Measurements from ENCODE around the gene DENND4A.
"Not testable (repeated sequence)": the region's sequence is repeated elsewhere in the genome, so short reads cannot be mapped to it uniquely, and the experiment has no call there.

The DENND4A gene

GRCh38 chr15:65818927-65819562 is 27.0 kb upstream of the DENND4A start:
- no peak for DNase-seq

GRCh38 chr15:65816441-65816840 is 24.3 kb upstream of the DENND4A start:
- DNase-seq: no peak

- DNase-seq: not testable (repeated sequence)
Observed at GRCh38 chr15:65816008-65816407, 23.9 kb upstream of the DENND4A start.

- DNase-seq: not testable (repeated sequence)
Observed at GRCh38 chr15:65814271-65814670, 22.2 kb upstream of the DENND4A start.

- no peak for DNase-seq
Observed at GRCh38 chr15:65812916-65813315, 20.8 kb upstream of the DENND4A start.

GRCh38 chr15:65812467-65812866 is 20.4 kb upstream of the DENND4A start:
- no peak for DNase-seq

GRCh38 chr15:65811835-65812234 is 19.7 kb upstream of the DENND4A start:
- DNase-seq: no peak

- not testable (repeated sequence) for DNase-seq
Observed at GRCh38 chr15:65811011-65811733, 19.1 kb upstream of the DENND4A start.

DNA sequence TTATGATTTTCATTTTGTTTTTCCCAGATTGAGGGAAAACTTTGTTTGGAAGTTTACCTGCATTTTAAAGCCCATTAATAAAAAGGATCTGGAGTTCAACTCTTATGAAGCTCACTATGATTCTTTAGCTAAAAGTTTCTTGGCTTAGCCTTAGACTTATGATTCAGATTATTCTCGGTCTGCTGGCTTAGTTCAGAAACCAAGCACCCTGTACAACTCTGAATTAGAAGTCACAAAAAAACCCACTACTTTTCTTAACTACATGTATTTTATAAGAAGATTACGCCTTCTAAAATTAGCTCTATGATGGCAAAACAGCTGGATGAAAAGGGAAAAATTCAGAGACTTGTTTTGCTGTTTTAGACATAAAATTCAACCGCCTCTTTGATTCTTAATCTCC is 14.3 kb upstream of the DENND4A start:
- no peak for DNase-seq

GRCh38 chr15:65805019-65805745 is 13.1 kb upstream of the DENND4A start:
- DNase-seq: no peak

DNA sequence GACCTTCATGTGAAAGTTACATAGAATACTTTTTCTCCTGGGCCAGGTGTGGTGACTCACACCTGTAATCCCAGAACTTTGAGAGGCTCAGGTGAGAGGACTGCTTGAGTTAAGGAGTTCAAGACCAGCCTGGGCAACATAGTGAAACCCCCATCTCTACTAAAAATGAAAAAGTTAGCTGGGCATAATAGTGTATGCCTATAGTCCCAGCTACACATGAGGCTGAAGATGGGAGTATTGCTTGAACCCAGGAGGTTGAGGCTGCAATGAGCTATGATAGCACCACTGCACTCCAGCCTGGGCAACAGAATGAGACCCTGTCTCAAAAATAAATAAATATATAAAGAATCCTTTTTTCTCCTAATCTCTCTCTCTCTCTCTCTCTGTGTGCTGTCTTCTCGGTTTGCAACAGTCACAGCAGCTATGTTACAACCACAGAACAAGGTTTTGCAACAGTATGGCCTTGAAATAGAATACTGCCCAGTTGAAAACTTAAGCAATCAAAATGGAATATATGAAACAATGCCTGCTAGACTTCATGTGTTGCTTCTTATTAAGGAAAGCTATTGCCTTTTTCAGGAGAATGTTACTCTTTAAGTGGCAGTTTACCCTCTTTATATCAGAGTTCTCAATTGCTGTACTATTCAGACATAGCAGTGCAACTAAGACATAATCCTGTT is 12.3 kb upstream of the DENND4A start:
- no peak for DNase-seq

GRCh38 chr15:65801229-65801805 is 9.2 kb upstream of the DENND4A start:
- DNase-seq: no peak

DNA sequence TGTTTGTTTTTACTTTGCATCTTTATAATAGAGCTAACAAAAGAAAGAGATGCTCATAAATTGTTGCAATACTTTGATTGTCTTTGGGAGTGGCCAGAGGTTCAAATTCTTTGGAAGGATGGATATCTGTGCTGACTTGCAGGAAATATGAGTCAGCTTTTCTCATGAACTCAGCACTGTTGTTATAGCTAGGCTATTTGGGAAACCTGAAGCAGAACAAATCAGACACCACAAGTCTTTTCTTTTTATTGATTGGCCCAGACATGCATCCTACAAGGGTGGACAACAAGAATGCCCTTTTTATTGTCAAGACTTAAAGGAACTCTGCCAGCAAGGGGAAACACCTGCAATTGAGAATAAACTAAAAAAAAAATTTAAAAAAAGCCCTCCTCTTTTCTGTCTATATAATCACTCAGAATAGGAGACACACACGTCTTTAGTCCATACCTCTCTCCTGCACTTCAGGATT is 4.6 kb upstream of the DENND4A start:
- DNase-seq: no peak

DNA sequence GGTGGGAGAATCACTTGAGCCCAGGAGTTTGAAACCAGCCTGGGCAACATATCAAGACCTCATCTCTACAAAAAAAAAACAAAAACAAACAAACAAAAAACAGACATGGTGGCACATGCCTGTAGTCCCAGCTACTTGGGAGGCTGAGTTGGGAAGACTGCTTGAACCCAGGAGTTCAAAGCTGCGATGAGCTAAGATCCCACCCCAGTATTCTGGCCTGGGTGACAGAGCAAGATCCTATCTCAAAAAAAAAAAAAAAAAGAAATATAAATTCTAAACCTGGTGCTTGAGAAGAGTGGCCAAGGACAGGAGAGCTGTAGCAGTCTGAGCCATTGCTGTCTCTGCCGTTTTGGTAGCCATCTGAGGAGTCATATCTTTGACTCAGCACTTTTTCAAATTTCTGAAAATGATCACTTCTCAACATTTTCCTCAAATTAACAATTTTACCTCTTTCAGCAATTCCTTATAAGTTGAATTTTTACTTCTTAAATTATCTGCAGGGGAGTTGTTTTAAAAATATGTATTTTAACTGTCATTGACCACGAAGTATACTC is 3.6 kb upstream of the DENND4A start:
- no peak for DNase-seq

DNA sequence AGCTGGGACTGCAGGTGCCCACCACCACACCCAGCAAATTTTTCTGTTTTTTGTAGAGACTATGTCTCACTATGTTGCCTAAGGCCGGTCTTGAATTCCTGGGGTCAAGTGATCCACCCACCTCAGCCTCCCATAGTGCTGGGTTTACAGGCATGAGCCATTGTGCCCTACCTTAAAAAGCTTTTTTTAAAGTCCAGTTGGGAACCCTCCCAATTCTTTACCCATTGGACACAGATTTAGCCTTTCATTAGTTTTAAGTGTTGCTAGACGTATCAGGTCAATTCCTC is 1.7 kb upstream of the DENND4A start:
- no peak for DNase-seq

DNA sequence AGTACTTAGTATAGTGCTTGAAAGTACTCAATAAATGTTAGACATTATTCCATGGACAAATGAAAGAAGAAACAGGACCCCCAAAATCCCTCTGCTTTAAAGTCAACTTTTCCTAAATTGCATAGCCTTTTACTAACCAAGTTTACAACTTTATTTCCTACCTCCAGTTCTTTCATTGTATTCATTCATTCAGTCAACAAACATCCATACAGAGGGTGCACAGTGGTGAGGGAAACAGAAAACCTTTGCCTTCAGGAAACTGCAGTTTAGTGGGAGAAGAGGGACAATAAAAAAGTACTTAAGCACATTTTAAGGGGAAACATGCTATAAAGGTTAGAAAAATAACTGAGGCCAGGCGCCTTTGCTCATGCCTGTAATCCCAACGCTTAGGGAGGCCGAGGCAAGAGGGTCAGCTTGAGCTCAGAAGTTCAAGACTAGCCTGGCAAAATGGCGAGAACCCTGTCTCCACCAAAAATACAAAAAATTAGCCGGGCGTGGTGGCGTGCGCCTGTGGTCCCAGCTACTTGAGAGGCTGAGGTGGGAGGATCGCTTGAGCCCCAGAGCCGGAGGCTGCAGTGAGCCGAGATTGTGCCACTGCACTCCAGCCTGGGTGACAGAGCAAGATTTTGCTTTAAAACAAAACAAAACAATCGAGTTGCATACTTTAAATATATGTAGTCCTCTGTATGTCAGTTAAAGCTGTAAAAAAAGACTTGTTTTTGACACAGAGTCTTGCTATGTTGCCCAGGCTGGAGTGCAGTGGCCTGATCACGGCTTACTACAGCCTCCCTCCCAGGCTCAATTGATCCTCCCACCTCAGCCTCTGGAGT is 1.1 kb upstream of the DENND4A start:
- DNase-seq: no peak

DNA sequence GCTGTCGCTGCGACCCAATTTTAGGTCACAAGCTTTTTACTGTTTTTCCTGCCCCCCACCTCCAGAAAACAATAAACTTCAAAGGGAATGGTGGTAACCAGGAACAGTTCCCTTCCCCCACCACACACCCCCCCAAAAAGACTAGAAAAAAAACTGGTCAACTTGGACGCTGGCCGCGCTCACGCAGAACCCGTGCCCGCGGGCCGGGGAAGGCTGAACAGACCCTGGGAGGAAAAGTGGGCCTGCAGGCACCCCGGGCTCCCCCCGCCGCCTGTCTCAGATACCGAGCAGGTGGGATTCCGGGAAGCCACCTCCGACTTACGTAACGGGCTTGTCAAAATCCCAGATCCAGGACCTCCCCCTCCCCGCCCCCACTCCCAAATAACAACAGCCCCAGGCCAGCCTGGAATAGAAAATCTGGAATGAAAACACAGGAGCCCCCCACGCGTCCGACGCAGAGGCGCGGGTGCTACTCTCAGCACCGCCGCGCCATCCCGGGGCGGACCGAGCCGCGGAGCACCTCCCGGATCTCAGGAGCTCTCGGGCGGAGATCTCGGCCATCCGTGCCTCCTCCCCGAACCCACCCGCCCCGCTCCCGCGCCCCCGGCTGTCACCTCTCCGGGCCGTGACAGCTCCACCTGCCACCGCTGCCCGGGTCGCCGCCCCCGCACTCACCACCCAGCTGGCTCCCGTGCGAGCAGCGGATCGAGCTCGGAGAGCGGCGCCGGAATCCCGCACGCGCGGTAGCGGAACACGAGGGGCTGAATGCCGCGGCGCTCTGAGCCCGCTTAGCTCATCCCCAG is 557 bp downstream of the DENND4A start:
- peak; percentile 42 for DNase-seq

DNA sequence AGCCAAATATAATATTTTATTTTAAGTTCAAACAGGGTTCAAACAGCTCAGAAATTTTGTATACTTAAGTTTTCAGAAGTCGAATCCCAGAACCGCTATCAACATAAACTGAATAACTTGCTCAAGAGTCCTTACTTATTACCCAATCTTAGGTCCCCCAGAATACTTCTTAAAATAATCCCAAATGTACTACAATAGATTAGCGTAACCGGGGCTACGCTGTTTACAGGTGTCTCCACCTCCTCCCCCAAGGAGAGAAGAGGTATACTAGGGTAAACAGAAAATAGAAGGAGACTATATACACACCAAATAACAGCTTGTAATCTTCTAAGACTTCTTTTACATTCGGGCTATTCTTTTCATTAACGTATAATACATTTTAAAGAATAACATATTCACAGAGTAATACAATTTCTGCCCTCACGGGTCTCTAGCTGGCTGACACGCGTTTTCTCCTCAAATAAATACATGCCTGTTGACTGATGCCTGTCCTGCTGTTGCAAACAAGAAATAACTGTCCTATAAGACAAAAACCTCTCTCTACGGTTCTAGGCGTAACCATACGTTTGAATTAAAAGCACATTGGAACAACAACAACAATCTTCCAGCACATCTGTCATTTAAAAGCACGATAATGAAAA is 1.3 kb downstream of the DENND4A start:
- no peak for DNase-seq

DNA sequence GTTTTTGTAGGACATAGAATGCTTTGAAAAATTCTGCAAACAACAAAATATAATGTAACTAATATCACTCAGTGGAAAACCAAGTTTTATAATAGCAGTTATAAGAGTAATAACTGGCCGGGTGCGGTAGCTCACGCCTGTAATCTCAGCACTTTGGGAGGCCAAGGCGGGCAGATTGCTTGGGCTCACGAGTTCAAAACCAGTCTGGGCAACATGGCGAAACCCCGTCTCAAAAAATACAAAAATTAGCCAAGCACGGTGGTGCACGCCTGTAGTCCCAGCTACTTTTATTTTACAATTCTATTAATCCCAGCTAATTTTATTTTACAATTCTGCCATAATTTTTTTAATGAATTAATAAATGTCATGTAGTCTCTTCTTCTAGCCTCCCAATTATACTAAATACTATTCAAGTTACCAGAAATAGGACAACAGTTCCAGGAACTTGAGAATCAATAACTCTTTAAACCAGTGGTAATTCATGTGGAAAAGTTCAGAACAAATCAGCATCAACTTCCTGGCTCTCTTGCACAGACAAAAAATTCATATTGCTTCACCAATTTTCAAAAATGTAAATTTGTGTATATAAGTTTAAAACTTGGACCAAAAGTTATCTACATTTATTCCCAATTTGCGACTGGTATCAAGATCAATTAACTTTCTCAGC is 2.2 kb downstream of the DENND4A start:
- DNase-seq: no peak

GRCh38 chr15:65789105-65789504 is 3.0 kb downstream of the DENND4A start:
- DNase-seq: no peak

Data from NCI-H774 (cell line).